ENCODE measurements around the gene FBXL7. TPM values are rescaled to one million over a fixed set of nuclear protein-coding genes. Genes with fewer than 3 reads are reported as not detected.

Gene FBXL7
- total RNA-seq, 4 donors from 2014 or later: 5.7 to 47.4 (median 6.3) TPM

DNA sequence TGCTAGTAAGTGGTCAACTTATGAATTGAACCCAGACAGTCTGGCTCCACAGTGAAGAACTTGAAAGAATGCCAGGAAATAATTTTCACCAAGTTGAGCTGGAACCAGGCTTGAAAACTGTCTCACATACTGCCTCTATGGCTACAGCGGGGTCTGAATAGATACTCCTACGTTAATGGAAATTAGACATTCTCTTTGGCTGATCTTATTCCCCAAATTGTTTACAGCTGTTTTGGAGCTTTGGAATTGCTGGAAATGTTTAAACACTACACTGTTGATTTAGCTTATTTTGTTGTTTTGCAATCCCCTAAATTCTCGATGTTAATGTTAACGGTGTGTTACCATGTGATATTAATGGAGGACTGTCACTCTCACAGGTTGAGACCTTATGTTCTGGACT, 146.4 kb downstream of the FBXL7 start:
- in situ Hi-C loops (cut with MboI; ENCODE audit: low pct_ligation_motif_present in 1 of 4, low pct_unique_long_range_greater_than_20kb in 1 of 4, low sequenced_read_pairs in 3 of 4) (no loop called here), intact Hi-C loops (cut with DNase I; ENCODE audit: low total_unique reads) (no loop called here)
- no peaks in the 10 kb centered on the region for H3K9me3 ChIP-seq
- no peak for DNase-seq
- no peak overlapping the region for H3K4me3 ChIP-seq
- no peaks in the 10 kb centered on the region for H3K27me3 ChIP-seq
- no peak overlapping the region for H3K27ac ChIP-seq
- H3K4me1 ChIP-seq: peaks cover 0 to 3% (median 1%) of the 10 kb centered on the region in 4 donors
- H3K36me3 ChIP-seq: no peaks in the 10 kb centered on the region
- WGBS, 2 donors (ENCODE audit: low coverage in 1 of 2): 29 to 73% methylated on average over 4 of the region's 4 CpGs
- TF ChIP-seq POLR2A (IDR thresholded peaks at IDR 0.05): no peak
- no peak for TF ChIP-seq POLR2AphosphoS5 (IDR thresholded peaks at IDR 0.05)
- TF ChIP-seq, protein P1, sequence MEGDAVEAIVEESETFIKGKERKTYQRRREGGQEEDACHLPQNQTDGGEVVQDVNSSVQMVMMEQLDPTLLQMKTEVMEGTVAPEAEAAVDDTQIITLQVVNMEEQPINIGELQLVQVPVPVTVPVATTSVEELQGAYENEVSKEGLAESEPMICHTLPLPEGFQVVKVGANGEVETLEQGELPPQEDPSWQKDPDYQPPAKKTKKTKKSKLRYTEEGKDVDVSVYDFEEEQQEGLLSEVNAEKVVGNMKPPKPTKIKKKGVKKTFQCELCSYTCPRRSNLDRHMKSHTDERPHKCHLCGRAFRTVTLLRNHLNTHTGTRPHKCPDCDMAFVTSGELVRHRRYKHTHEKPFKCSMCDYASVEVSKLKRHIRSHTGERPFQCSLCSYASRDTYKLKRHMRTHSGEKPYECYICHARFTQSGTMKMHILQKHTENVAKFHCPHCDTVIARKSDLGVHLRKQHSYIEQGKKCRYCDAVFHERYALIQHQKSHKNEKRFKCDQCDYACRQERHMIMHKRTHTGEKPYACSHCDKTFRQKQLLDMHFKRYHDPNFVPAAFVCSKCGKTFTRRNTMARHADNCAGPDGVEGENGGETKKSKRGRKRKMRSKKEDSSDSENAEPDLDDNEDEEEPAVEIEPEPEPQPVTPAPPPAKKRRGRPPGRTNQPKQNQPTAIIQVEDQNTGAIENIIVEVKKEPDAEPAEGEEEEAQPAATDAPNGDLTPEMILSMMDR (IDR thresholded peaks at IDR 0.05): no peak
- no peak for TF ChIP-seq EP300 (IDR thresholded peaks at IDR 0.05; ENCODE audit: low read depth)

DNA sequence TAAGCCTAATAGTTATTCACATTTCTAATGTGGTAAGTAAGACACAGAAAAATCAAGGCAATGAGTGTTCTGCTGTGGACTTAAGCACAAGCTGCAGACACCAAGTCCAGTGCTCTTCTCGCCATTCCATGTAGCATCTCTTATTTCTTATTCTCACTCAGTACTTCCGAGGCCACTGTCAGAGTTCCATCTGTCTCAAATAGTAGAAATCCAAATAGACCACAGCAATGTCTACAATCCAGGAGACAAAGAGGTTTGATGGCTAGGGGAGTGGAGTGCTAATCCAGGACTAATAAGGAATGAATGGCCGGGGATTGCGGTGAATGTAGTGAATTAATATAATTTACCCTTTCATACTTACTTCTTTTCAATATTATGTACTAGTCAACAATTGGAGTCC, 147.3 kb downstream of the FBXL7 start:
- 66 to 87% methylated on average over 4 of the region's 4 CpGs for WGBS, 2 donors (ENCODE audit: low coverage in 1 of 2)
- Histone ChIP-seq H3K27ac (no peak overlapping the region), H3K9me3 (no peaks in the 10 kb centered on the region), H3K4me1 (peaks cover 0 to 3% (median 1%) of the 10 kb centered on the region in 4 donors), H3K4me3 (no peak overlapping the region), H3K36me3 (no peaks in the 10 kb centered on the region), H3K27me3 (no peaks in the 10 kb centered on the region)
- intact Hi-C loops (cut with DNase I; ENCODE audit: low total_unique reads): no loop called here
- TF ChIP-seq POLR2A (IDR thresholded peaks at IDR 0.05) (no peak), EP300 (IDR thresholded peaks at IDR 0.05; ENCODE audit: low read depth) (no peak), POLR2AphosphoS5 (IDR thresholded peaks at IDR 0.05) (no peak)
- TF ChIP-seq, protein P1 (IDR thresholded peaks at IDR 0.05): no peak
- in situ Hi-C loops (cut with MboI; ENCODE audit: low pct_ligation_motif_present in 1 of 4, low pct_unique_long_range_greater_than_20kb in 1 of 4, low sequenced_read_pairs in 3 of 4): no loop called here
- DNase-seq: no peak

DNA sequence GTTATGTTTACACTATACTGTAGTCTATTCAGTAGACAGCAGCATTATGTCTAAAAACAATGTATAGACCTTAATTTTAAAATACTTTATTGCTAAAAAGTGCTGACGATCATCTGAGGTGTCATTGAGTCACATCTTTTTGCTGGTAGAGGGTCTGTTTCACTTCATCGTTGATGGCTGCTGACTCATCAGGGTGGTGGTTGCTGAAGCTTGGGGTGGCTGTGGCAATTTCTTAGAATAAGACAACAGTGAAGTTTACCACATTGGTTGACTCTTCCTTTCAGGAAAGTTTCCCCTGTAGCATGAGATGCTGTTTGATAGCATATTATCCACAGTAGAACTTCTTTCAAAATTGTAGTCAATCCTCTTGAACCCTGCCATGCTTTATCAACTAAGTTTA, 150.3 kb downstream of the FBXL7 start:
- no peaks in the 10 kb centered on the region for H3K9me3 ChIP-seq
- intact Hi-C loops (cut with DNase I; ENCODE audit: low total_unique reads) (no loop called here), in situ Hi-C loops (cut with MboI; ENCODE audit: low pct_ligation_motif_present in 1 of 4, low pct_unique_long_range_greater_than_20kb in 1 of 4, low sequenced_read_pairs in 3 of 4) (no loop called here)
- H3K4me3 ChIP-seq: no peak overlapping the region
- no peak overlapping the region for H3K27ac ChIP-seq
- TF ChIP-seq EP300 (IDR thresholded peaks at IDR 0.05; ENCODE audit: low read depth): no peak
- no peak for TF ChIP-seq POLR2A (IDR thresholded peaks at IDR 0.05)
- TF ChIP-seq POLR2AphosphoS5 (IDR thresholded peaks at IDR 0.05): no peak
- TF ChIP-seq, protein P1 (IDR thresholded peaks at IDR 0.05): no peak
- WGBS, 2 donors (ENCODE audit: low coverage in 1 of 2): 77 to 78% methylated on average over 2 of the region's 2 CpGs
- no peaks in the 10 kb centered on the region for H3K27me3 ChIP-seq
- H3K4me1 ChIP-seq: no peaks in the 10 kb centered on the region
- DNase-seq: no peak
- H3K36me3 ChIP-seq: no peaks in the 10 kb centered on the region

DNA sequence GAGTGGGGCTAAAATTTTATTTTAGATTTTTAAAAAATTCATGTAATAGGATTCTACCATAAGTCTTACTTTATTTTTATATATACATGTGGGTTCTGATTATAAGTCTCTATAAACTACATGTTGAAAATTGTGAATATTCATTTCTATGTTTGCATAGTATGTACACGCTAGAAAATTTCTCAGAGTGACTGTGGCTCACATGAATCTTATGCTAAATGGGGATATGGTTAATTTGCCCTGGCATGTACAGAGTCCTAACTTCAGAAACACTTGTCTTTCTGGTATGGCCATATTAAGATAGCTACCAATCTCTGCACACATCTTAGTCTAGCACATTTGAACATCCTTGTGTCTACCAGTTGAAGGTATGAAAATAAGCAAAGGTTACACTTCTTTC, 154.8 kb downstream of the FBXL7 start:
- 0 to 80% methylated on average over 1 of the region's 1 CpG for WGBS, 2 donors (ENCODE audit: low coverage in 1 of 2)
- intact Hi-C loops (cut with DNase I; ENCODE audit: low total_unique reads): no loop called here
- no peak overlapping the region for H3K27ac ChIP-seq
- H3K27me3 ChIP-seq: no peaks in the 10 kb centered on the region
- TF ChIP-seq POLR2A (IDR thresholded peaks at IDR 0.05) (no peak), POLR2AphosphoS5 (IDR thresholded peaks at IDR 0.05) (no peak), EP300 (IDR thresholded peaks at IDR 0.05; ENCODE audit: low read depth) (no peak)
- TF ChIP-seq, protein P1 (IDR thresholded peaks at IDR 0.05): no peak
- DNase-seq: no peak
- in situ Hi-C loops (cut with MboI; ENCODE audit: low pct_ligation_motif_present in 1 of 4, low pct_unique_long_range_greater_than_20kb in 1 of 4, low sequenced_read_pairs in 3 of 4): no loop called here
- H3K4me3 ChIP-seq: no peak overlapping the region
- no peaks in the 10 kb centered on the region for H3K36me3 ChIP-seq
- no peaks in the 10 kb centered on the region for H3K9me3 ChIP-seq
- H3K4me1 ChIP-seq: no peaks in the 10 kb centered on the region

Measured in transverse colon (tissue), 4 donors.